Measurements from ENCODE around the gene ZBTB47.

The ZBTB47 gene

GRCh38 chr3:42672515-42672914, 19.0 kb downstream of the ZBTB47 start:
- TF ChIP-seq CTCF (IDR thresholded peaks at IDR 0.05) (no peak), ZFX (IDR thresholded peaks at IDR 0.05; ENCODE audit: borderline replicate concordance) (no peak)
- no peak overlapping the region for H3K27ac ChIP-seq

- TF ChIP-seq ZFX (IDR thresholded peaks at IDR 0.05; ENCODE audit: borderline replicate concordance) = no peak
- no peak overlapping the region for H3K27ac ChIP-seq
These were observed 19.6 kb downstream of the ZBTB47 start for GRCh38 chr3:42673082-42673481.

- TF ChIP-seq CTCF (IDR thresholded peaks at IDR 0.05) = no peak
- TF ChIP-seq ZFX (IDR thresholded peaks at IDR 0.05; ENCODE audit: borderline replicate concordance) = no peak
- no peak overlapping the region for H3K27ac ChIP-seq
These were observed 20.6 kb downstream of the ZBTB47 start for GRCh38 chr3:42674146-42674545.

- no peak overlapping the region for H3K27ac ChIP-seq
- no peak for TF ChIP-seq CTCF (IDR thresholded peaks at IDR 0.05)
- no peak for TF ChIP-seq ZFX (IDR thresholded peaks at IDR 0.05; ENCODE audit: borderline replicate concordance)
These were observed 22.4 kb downstream of the ZBTB47 start for GRCh38 chr3:42675909-42676308.

GRCh38 chr3:42678447-42678846, 24.9 kb downstream of the ZBTB47 start:
- no peak overlapping the region for H3K27ac ChIP-seq
- no peak for TF ChIP-seq ZFX (IDR thresholded peaks at IDR 0.05; ENCODE audit: borderline replicate concordance)
- no peak for TF ChIP-seq CTCF (IDR thresholded peaks at IDR 0.05)

- TF ChIP-seq ZFX (IDR thresholded peaks at IDR 0.05; ENCODE audit: borderline replicate concordance) (no peak), CTCF (IDR thresholded peaks at IDR 0.05) (no peak)
- no peak overlapping the region for H3K27ac ChIP-seq
These were observed 26.8 kb downstream of the ZBTB47 start for GRCh38 chr3:42680271-42680670.

GRCh38 chr3:42680806-42681205, 27.3 kb downstream of the ZBTB47 start:
- no peak overlapping the region for H3K27ac ChIP-seq

More at GRCh38 chr3:42680806-42681205, 27.3 kb downstream of the ZBTB47 start:
- no peak for TF ChIP-seq CTCF (IDR thresholded peaks at IDR 0.05)
- no peak for TF ChIP-seq ZFX (IDR thresholded peaks at IDR 0.05; ENCODE audit: borderline replicate concordance)
